Measurements from ENCODE around the gene GABRR2.

The GABRR2 gene

DNA sequence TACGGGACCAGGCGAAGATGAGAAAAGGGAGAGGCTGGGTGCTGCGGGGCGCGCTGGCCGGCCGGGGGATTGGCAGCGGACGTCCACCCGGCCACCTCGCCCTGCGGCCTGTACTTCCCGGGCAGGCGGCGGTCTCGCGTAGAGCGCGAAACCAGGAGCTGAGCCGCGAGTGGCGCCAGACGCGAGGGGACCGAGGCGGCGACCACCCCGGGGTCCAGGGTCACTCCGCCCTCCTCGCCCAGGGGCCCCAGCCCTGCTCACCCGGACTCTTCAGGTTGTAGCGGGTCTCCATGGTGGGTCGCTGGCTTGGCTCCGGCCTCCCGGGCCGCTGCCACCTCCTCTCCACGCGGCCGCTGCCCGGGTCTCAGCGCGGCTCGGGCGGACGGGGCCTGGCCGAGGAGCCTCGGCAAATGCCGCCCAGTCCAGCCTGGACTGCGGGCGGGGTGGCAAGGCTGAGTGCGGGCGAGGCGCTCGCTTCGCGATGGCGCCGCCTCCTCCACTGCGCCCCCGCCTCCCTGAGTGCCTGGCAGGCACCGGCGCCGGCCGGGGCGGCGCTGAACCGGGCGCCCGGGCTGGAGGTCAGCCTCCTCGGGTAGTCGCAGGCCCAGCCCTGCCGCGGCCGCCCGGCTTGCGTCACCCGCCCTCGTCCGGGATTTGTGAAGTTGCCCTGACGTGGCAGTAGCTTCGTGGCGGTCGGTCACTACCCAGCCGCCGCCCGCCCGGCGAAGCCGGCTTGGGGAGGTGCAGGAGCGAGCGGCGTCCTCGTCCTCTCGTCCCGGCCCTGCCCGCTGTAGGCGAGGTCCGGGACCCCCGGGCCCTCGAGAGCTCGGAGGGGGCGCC, 37.4 kb upstream of the GABRR2 start, which contains the start of gene UBE2J1 (continued):
- peak; percentile 95 for TF ChIP-seq ZSCAN5A (tag by site-specific recombination; IDR thresholded peaks at IDR 0.05)
- 0 out of 2 replicates have a peak, but pooled peaks have one; percentile 51 for TF ChIP-seq PRDM10 (tag by site-specific recombination; IDR thresholded peaks at IDR 0.05)
- TF ChIP-seq ZSCAN30 (tag by site-specific recombination; IDR thresholded peaks at IDR 0.05): peak; percentile 72
- peak; percentile 57; the same call in 1 of the 2 replicates for TF ChIP-seq MEIS1 (CRISPR knock-in tag; IDR thresholded peaks at IDR 0.05; ENCODE audit: borderline replicate concordance)
- no peak for TF ChIP-seq ZNF560 (tag by site-specific recombination; IDR thresholded peaks at IDR 0.05; ENCODE audit: borderline replicate concordance)
- TF ChIP-seq ZNF792 (tag by site-specific recombination; IDR thresholded peaks at IDR 0.05): 0 out of 2 replicates have a peak, but pooled peaks have one; percentile 74
- no peak for TF ChIP-seq ZNF354C (tag by site-specific recombination; IDR thresholded peaks at IDR 0.05; ENCODE audit: borderline replicate concordance, low read depth)
- peak; percentile 35 for TF ChIP-seq SP7 (tag by site-specific recombination; IDR thresholded peaks at IDR 0.05)
- TF ChIP-seq ZFP37 (tag by site-specific recombination; IDR thresholded peaks at IDR 0.05): peak; percentile 99
- TF ChIP-seq KLF17 (tag by site-specific recombination; IDR thresholded peaks at IDR 0.05): peak; percentile 70; the same call in 1 of the 2 replicates
- peak; percentile 74 for TF ChIP-seq GLIS2 (tag by site-specific recombination; IDR thresholded peaks at IDR 0.05)
- peak; percentile 79 for TF ChIP-seq ZXDB (tag by site-specific recombination; IDR thresholded peaks at IDR 0.05)
- peak; percentile 33; the same call in 1 of the 2 replicates for TF ChIP-seq ZNF777 (tag by site-specific recombination; IDR thresholded peaks at IDR 0.05; ENCODE audit: borderline replicate concordance)
- TF ChIP-seq MYNN (tag by site-specific recombination; IDR thresholded peaks at IDR 0.05; ENCODE audit: borderline replicate concordance): peak; percentile 70; the same call in 1 of the 2 replicates
- TF ChIP-seq ZNF596 (tag by site-specific recombination; IDR thresholded peaks at IDR 0.05): peak; percentile 19; the same call in 1 of the 2 replicates
- TF ChIP-seq ZNF785 (tag by site-specific recombination; IDR thresholded peaks at IDR 0.05): no peak
- TF ChIP-seq SCRT2 (tag by site-specific recombination; IDR thresholded peaks at IDR 0.05): peak; percentile 60
- peak; percentile 75; the same call in 1 of the 2 replicates for TF ChIP-seq ZNF362 (tag by site-specific recombination; IDR thresholded peaks at IDR 0.05)
- peak; percentile 72; the same call in 1 of the 2 replicates for TF ChIP-seq ZBTB7A (tag by site-specific recombination; IDR thresholded peaks at IDR 0.05; ENCODE audit: low read depth)
- TF ChIP-seq ZNF660 (tag by site-specific recombination; IDR thresholded peaks at IDR 0.05): peak; percentile 92
- TF ChIP-seq, protein P1, sequence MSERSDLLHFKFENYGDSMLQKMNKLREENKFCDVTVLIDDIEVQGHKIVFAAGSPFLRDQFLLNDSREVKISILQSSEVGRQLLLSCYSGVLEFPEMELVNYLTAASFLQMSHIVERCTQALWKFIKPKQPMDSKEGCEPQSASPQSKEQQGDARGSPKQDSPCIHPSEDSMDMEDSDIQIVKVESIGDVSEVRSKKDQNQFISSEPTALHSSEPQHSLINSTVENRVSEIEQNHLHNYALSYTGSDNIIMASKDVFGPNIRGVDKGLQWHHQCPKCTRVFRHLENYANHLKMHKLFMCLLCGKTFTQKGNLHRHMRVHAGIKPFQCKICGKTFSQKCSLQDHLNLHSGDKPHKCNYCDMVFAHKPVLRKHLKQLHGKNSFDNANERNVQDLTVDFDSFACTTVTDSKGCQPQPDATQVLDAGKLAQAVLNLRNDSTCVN (tag by site-specific recombination; optimal IDR thresholded peaks at IDR 0.05): peak; percentile 76
- TF ChIP-seq ZSCAN16 (tag by site-specific recombination; IDR thresholded peaks at IDR 0.05): peak; percentile 50; the same call in 1 of the 2 replicates
- TF ChIP-seq, protein P2, sequence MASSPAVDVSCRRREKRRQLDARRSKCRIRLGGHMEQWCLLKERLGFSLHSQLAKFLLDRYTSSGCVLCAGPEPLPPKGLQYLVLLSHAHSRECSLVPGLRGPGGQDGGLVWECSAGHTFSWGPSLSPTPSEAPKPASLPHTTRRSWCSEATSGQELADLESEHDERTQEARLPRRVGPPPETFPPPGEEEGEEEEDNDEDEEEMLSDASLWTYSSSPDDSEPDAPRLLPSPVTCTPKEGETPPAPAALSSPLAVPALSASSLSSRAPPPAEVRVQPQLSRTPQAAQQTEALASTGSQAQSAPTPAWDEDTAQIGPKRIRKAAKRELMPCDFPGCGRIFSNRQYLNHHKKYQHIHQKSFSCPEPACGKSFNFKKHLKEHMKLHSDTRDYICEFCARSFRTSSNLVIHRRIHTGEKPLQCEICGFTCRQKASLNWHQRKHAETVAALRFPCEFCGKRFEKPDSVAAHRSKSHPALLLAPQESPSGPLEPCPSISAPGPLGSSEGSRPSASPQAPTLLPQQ (tag by site-specific recombination; IDR thresholded peaks at IDR 0.05): peak; percentile 51
- TF ChIP-seq HIC1 (tag by site-specific recombination; IDR thresholded peaks at IDR 0.05): peak; percentile 63; the same call in 1 of the 2 replicates
- TF ChIP-seq MZF1 (tag by site-specific recombination; IDR thresholded peaks at IDR 0.05; ENCODE audit: borderline replicate concordance): no peak; the same call in 1 of the 2 replicates
- TF ChIP-seq ZIC2 (tag by site-specific recombination; IDR thresholded peaks at IDR 0.05): no peak
